ENCODE measurements around the gene SRSF3. TPM values are rescaled to one million over a fixed set of nuclear protein-coding genes. Genes with fewer than 3 reads are reported as not detected.

The SRSF3 gene
- total RNA-seq, 1 experiment from 2014 or later, result 954 TPM

GRCh38 chr6:36546920-36547645 lies 47.1 kb upstream of the SRSF3 start, which contains the start of gene STK38:
STK38 (minus strand) TSS chr6:36547479; CDS start chr6:36540202, 7,277 bp downstream.
- H3K9me3 Mint-ChIP-seq, result peaks cover 0 to 2% of the 10 kb centered on the region in 2 experiments; a peak in 1 of 5 replicates
- Histone ChIP-seq H2AK5ac (ENCODE audit: insufficient read length, low read length) (no peak within 1 kb of the TSS), H3K27me3 (ENCODE audit: insufficient read depth, low read length) (no peaks in the 10 kb centered on the region), H2AFZ (ENCODE audit: low read length) (no peak within 1 kb of the TSS), H3K27ac (ENCODE audit: insufficient read length, low read depth, low read length) (no peak within 1 kb of the TSS), H3K4ac (ENCODE audit: low read depth, low read length) (no peak within 1 kb of the TSS), H3K9ac (ENCODE audit: extremely low read depth, insufficient read length, low read length) (peak within 1 kb of the TSS; percentile 78), H3K56ac (ENCODE audit: insufficient read length, low read depth, low read length) (no peak within 1 kb of the TSS), H2BK15ac (ENCODE audit: low read depth, low read length) (no peak within 1 kb of the TSS), H4K20me1 (ENCODE audit: control insufficient read depth, insufficient read depth, insufficient read length) (no peaks in the 10 kb centered on the region), H3K18ac (ENCODE audit: insufficient read length, low read depth, low read length) (peak within 1 kb of the TSS; percentile 81), H2BK5ac (ENCODE audit: insufficient read length, low read length) (no peak within 1 kb of the TSS), H3T11ph (ENCODE audit: low read length) (no peak within 1 kb of the TSS), H2BK120ac (ENCODE audit: low read depth, low read length, poor library complexity, severe bottlenecking) (no peak within 1 kb of the TSS), H2BK12ac (ENCODE audit: insufficient read length, low read depth, low read length) (no peak within 1 kb of the TSS), H4K5ac (ENCODE audit: insufficient read length, low read depth, low read length) (no peak within 1 kb of the TSS), H4K91ac (ENCODE audit: insufficient read length, low read depth, low read length) (no peak within 1 kb of the TSS), H3K79me1 (ENCODE audit: insufficient read depth, low read depth, low read length, poor library complexity, severe bottlenecking) (no peaks in the 10 kb centered on the region), H3K4me1 (ENCODE audit: insufficient read depth, low read length) (peaks cover 5% of the 10 kb centered on the region; the same call in 1 of the 2 replicates), H3K23me2 (ENCODE audit: insufficient read length, low read depth, low read length, poor library complexity, severe bottlenecking) (peaks cover 10% of the 10 kb centered on the region), H2BK20ac (ENCODE audit: low read depth, low read length, poor library complexity, severe bottlenecking) (no peak within 1 kb of the TSS), H3K4me2 (ENCODE audit: insufficient read depth, insufficient read length, low read length) (peak within 1 kb of the TSS; percentile 98), H3K9me3 (ENCODE audit: control insufficient read depth, low read depth, low read length) (no peaks in the 10 kb centered on the region), H3K23ac (ENCODE audit: insufficient read length, low read depth, low read length) (no peak within 1 kb of the TSS), H3K79me2 (ENCODE audit: insufficient read depth, low read length) (peaks cover 8% of the 10 kb centered on the region; the same call in 1 of the 2 replicates), H3K14ac (ENCODE audit: insufficient read depth, low read length) (peak within 1 kb of the TSS; percentile 88), H4K8ac (replicated peaks; ENCODE audit: insufficient read length, low read depth, low read length) (no peak within 1 kb of the TSS)
- peaks cover 3 to 10% (median 10%) of the 10 kb centered on the region in 3 experiments; a peak in 6 of 7 replicates for H3K36me3 Mint-ChIP-seq (ENCODE audit: insufficient read depth in 1 of 3, low read depth in 3 of 3)
- H3K27me3 Mint-ChIP-seq (ENCODE audit: low read depth), result no peaks in the 10 kb centered on the region; the same call in none of the 2 replicates
- WGBS (ENCODE audit: extremely low coverage, insufficient read length, low lambda C conversion rate), result no CpG with 5 or more reads among the region's 51 CpGs
- peaks cover 15 to 21% of the 10 kb centered on the region in 2 experiments for H3K4me1 Mint-ChIP-seq
- TF ChIP-seq CTCF (conservative IDR thresholded peaks at IDR 0.05), result no peak
- DNase-seq, result peak; percentile 94
- H3K27ac Mint-ChIP-seq, result peak within 1 kb of the TSS; percentile 96 to 97 (median 97)
- H3K4me3 Mint-ChIP-seq, result peak within 1 kb of the TSS; percentile 95 to 99
